ENCODE results near the gene RNF220. TPM values are rescaled to one million over a fixed set of nuclear protein-coding genes. Genes with fewer than 3 reads are reported as not detected.

The RNF220 gene
- total and polyA plus RNA-seq, 2 of the 13 experiments (the other 11 are each of a cell fraction or from before 2014, with no cell fraction given): 48.2 to 72.1 TPM

GRCh38 chr1:44539991-44540730, 135.1 kb downstream of the RNF220 start:
- CTCF ChIA-PET (ENCODE audit: low intra/inter-chr PET ratio, low total read pairs): no interaction called here
- intact Hi-C loops (cut with micrococcal nuclease; ENCODE audit: unreplicated experiment): no loop called here
- no TSS peak for BruUV-seq (replicated peaks)

More at GRCh38 chr1:44539991-44540730, 135.1 kb downstream of the RNF220 start:
- in situ Hi-C loops (cut with HindIII; ENCODE audit: extremely low pct_ligation_motif_present, low pct_unique_long_range_greater_than_20kb): no loop called here
- Histone ChIP-seq H3K4me1 (ENCODE audit: insufficient read depth, low read length) (no peaks in the 10 kb centered on the region), H3K4me3 (replicated peaks in 1 of 3; ENCODE audit: insufficient read depth in 1 of 3, low read depth in 2 of 3, low read length in 3 of 3) (no peak overlapping the region), H3K4me2 (ENCODE audit: low read depth, low read length) (no peak overlapping the region), H2AFZ (ENCODE audit: low read length) (no peak overlapping the region), H3K36me3 (replicated peaks in 1 of 2; ENCODE audit: control insufficient read depth in 1 of 2, insufficient read depth in 2 of 2, low read length in 2 of 2) (peaks cover 0 to 14% of the 10 kb centered on the region in 2 experiments; a peak in 3 of 5 replicates), H3K79me2 (ENCODE audit: insufficient read depth, low read length) (no peaks in the 10 kb centered on the region), H3K27me3 (ENCODE audit: control insufficient read depth in 1 of 2, insufficient read depth in 2 of 2, low read length in 2 of 2) (peaks cover 0 to 8% of the 10 kb centered on the region in 2 experiments; a peak in 2 of 5 replicates), H3K27ac (ENCODE audit: extremely low read length, insufficient read depth, low read length) (no peak overlapping the region), H3K9ac (ENCODE audit: insufficient read depth, low read depth, low read length) (no peak overlapping the region), H3K9me3 (ENCODE audit: low read length) (no peaks in the 10 kb centered on the region), H4K20me1 (ENCODE audit: insufficient read depth, low read length) (0 out of 2 replicates have a peak, but pooled peaks cover 5% of the 10 kb centered on the region)
- TF ChIP-seq ZC3H4 (CRISPR knock-in tag; IDR thresholded peaks at IDR 0.05; ENCODE audit: borderline replicate concordance) (no peak), CAMTA2 (CRISPR knock-in tag; IDR thresholded peaks at IDR 0.05; ENCODE audit: borderline replicate concordance) (no peak), KAT7 (CRISPR knock-in tag; IDR thresholded peaks at IDR 0.05; ENCODE audit: borderline replicate concordance) (no peak), ZBTB14 (CRISPR knock-in tag; IDR thresholded peaks at IDR 0.05) (no peak), ZNF432 (CRISPR knock-in tag; IDR thresholded peaks at IDR 0.05; ENCODE audit: borderline replicate concordance) (no peak), ZNF292 (CRISPR knock-in tag; IDR thresholded peaks at IDR 0.05; ENCODE audit: borderline replicate concordance, low read depth) (no peak)
- WGBS (ENCODE audit: low lambda C conversion rate): 88% methylated on average over 6 of the region's 6 CpGs
- DNase-seq (ENCODE audit: low spot score) (no peak), FAIRE-seq (no peak), ATAC-seq (no peak)
- POLR2A ChIA-PET: no interaction called here
